CD4-positive, alpha-beta T cell treated with Interleukin-12 subunit alpha and Interleukin-12 subunit beta, for 1 hour (primary cell): ENCODE data around the gene QDPR.
"Not testable (repeated sequence)": the region's sequence is repeated elsewhere in the genome, so short reads cannot be mapped to it uniquely, and the experiment has no call there.

ENCODE experiments used
- DNase-seq: peaks from one replicate; pipeline ENCODE4 v3.0.0-alpha.2; 2020

The QDPR gene

DNA sequence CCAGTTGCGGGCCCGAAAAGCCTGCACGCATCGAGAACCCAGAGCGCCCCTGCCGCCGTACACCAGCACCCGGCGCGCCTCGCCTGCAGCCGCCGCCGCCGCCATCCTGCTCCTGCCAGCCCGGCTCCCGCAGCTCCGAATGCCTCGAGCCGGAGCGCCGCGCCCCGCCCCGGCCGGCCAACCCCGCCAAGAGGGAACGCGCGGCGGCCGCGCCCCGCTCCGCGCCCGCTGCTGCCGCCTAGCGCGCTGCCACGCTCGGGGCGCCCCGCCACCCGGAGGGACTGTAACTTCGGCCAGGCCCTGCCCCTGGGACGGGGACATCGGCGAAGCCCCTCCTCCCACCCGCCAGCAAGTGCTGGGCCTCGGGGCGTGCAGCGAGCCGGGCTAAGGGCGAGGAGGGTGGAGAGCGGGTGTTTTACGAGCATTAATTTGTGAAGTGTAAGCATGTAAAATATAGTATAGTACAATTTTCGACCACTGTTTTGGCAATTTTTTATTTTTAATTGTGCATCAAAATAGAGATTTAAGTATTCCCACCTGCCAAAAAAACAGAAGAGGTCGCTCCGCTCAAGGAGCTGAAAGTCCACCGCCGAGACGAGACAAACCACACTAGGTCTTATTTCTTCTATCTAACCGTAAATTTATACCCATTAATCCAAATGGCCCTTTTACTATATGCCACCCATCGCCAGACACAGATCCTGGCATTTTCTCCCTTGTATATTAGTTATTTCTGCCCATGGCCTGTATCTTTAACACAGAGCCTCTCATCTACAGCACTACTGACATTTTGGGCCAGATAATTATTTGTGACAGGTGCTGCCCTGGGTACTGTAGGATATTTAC, at the start of gene QDPR:
Gene QDPR, minus strand, starts transcription at position 141 of the 846 bp plus-strand sequence. Its CDS starts 36 bp downstream, at position 105.
- peak; percentile 74 for DNase-seq

DNA sequence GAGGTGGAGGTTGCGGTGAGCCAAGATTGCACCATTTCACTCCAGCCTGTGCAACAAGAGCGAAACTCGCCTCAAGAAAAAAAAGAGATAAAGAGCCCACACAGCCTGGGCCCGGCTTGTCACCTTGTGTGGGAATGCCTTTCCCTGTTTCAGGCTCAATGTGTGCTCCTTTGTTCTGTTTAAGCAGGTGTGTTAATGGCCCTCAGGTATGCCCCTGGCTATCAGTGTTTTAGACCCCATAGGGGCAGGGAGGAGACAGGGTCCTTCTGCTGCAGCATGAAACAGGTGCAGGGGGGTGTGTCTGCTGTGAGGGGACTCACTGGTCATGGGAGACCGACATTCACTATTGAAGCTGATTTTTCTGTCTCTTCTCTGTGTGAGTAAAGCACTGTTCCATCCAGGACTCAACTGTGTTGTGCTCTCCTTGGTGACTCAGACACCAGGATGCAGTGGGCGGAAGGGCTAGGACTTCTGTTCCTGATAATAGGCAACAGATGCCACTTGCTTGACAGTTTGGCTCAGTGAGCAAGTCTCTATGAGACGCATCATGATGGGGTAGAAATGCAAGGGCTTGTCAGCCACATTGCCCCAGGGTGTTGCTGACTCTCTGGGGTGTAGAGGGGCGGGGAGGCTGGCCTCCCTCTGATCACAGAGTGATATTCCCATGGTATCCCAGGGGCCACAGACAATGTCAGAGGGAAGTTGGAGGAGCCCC, 49.5 kb upstream of the QDPR start:
- no peak for DNase-seq

DNA sequence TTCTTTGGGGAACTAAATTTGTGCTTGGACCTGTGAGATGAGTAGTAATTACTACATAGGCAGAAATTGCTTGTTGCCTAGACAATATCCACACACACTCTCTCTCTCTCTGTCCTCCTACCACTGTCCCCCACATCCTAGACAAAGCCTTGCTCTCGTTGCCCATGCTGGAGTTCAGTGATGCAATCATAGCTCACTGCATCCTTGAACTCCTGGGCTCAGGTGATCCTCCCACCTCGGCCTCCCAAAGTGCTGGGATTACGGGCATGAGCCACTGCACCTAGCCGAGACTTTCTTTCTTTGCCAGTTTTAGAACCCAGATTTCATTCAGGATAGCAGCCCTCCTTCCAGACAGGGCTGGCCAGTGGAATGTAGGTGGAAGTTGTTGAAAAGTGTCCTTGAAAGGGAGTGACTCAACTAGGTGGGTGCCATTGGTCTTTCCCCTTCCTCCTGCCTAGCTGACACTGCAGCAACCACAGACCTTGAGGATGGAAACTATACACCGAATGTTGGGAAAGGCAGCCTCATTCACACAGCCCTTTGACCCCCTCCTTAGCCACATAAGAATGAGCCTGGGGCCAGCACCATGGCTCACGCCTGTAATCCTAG, 48.3 kb upstream of the QDPR start:
- no peak for DNase-seq

DNA sequence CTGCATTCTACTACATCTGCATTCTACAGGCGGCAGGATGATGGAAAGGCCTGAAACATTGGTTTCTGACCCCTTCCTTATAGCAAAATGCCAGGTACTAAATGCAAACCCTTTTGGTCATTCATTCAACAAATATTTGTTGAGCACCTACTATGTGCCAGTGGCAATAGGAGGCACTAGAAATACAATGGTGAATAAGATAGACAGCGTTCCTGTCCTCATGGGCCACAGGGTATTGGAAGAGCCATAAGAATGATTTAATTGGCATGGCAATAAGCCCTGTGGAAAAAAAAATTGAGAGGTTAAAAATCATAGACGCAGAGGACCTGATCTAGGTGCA, 47.8 kb upstream of the QDPR start:
- no peak for DNase-seq

DNA sequence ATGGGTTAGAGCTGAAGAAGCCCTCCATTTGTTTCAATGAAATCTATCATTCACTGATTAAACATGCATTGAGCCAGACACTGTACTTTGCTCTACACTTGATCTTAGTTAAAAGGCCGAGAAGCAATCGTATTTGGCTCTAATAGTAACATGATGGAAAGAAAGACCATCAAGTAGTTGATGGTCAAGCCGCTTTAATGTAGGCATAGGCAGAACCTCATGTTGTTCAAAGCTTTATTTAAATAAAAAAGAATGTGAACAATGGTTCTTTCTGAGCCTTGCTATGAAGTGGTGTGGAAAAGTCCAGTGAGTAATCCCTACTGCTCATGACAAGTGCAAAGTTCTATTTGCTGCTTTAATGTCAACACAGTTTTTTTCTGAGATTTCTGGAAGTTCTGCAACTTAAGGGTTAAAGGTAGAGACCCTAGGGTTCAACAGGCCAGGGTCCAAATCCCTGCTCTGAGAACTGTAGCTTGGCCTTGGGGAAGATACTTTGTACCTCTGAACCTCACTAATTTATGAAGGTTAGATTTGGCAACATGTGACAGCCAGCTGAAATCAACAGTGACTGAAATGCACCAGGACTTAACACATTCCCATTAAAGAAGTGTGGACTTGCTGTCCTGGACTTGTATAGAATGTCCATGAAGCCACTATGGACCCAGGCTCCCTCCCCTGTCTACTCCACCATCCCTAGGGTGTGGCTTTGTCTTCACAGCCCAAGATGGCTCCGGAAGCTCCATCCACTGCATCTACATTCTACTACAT, 47.2 kb upstream of the QDPR start:
- no peak for DNase-seq

DNA sequence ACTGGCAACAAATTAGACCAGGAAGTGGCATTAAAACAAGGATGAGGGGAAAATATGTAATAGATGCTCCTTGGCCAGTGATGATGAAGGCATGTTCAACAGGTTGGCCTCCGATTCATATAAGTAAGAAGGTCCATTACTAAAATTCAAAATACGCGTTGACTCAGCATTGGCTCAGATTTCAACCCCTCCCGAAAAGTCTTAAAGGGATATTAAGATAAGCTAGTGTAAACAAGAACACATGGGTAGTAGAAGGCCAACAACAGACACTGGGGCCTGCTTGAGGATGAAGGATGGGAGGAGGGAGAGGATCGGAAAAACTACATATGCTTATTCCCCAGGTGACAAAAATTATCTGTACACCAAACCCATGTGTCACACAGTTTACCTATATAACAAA, 46.0 kb upstream of the QDPR start:
- DNase-seq: no peak

DNA sequence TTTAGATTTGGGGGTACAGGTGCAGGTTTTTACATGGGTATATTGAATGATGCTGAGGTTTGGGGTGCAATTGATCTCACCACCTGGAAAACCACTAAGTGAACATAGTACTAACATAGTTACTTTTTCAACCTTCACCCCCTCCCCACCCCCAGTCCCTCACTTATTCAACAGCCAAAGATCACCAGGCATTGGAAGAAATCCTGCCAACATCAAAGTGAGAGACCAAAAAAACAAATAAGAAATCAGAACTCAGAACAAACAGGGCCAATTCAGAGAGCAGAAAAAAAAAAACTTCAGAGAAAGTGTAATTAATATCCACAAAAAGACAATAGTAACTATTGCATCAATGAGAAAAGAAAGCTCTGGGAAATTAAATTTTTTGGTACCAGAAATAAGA, 44.6 kb upstream of the QDPR start:
- DNase-seq: no peak

DNA sequence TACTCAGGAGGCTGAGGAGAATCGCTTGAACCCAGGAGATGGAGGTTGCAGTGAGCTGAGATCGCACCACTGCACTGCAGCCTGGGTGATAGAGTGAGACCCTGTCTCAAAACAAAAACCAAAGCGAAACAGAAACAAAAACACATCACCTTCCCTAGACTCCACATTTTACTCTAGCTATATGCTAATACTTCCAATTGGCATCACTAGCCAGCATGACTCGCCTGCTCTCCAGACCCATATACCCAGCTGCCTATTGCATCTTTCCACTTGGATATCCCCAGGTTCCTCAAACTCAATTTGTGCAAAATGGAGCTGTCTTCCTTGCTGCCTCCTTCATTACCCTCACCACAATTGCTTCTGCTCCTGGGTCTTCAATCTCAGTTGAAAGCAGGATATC, 42.7 kb upstream of the QDPR start:
- DNase-seq: no peak

DNA sequence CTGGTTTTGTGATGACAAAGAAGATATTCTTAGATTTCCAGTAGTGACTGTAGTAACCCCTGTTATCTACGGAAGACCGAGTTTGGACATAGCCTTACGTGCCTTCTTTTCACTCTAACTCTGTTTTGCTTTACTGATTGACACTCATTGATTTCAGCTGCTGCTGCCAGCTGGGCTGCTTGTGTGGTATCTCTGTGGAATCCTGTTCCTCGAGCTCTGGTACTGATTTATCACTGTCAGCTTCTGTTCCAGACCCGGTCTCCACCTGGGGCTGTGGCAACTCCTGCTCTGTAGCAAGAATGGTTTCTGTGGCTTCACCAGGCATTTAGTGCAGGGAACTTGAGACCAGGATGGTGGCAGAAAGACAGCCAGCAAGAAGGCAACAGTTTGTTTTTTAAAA, 40.5 kb upstream of the QDPR start:
- DNase-seq: no peak

DNA sequence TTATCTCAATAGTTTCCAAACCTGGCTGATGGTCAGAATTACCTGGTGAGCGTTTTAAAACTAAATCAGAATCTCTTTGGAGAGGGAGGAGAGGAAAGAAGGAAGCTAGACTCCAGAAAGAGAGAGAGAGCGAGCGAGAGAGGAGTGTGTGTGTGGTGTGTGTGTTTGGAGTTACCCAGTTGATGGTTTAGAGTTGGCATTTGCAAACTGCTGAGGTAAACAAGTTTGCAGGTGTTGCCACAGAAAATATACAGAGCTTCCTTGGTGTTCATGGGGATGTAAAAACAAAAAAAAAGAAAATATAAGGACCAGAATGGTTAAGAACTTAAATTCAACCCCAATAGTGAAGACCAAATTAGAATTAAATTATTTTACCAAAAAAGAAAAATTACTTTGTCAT, 38.7 kb upstream of the QDPR start:
- no peak for DNase-seq

DNA sequence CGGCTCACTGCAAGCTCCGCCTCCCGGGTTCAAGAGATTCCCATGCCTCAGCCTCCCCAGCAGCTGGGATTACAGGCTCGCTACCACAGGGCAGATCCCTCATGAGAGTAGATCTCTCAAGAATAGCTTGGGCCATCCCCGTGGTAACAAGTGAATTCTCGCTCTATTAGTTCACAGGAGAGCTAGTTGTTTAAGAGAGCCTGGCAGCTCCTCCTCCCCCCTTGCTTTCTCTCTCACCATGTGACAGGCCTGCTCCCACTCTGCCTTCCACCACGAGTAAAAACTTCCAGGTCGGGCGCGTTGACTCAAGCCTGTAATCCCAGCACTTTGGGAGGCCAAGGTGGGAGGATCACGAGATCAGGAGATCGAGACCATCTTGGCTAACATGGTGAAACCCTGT, 34.8 kb upstream of the QDPR start:
- DNase-seq: no peak

DNA sequence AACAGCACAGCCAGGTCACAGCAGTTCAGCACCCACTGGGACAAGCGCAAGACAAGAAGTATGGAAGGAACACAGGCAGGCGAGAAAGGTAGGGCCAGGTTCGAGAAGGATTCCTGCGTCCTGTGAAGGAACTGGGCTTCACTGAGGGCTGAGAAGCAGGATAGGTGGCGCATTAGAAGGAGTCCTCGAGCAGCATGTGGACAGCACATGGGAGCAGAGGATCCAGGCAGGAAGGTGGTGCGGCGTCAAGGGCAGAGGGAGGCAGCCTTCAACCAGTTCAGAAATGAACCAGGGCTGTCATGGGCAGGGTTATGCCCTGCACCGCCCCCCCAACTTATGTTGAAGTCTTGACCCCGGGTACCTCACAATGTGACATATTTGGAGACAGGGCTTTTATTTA, 34.3 kb upstream of the QDPR start:
- no peak for DNase-seq

DNA sequence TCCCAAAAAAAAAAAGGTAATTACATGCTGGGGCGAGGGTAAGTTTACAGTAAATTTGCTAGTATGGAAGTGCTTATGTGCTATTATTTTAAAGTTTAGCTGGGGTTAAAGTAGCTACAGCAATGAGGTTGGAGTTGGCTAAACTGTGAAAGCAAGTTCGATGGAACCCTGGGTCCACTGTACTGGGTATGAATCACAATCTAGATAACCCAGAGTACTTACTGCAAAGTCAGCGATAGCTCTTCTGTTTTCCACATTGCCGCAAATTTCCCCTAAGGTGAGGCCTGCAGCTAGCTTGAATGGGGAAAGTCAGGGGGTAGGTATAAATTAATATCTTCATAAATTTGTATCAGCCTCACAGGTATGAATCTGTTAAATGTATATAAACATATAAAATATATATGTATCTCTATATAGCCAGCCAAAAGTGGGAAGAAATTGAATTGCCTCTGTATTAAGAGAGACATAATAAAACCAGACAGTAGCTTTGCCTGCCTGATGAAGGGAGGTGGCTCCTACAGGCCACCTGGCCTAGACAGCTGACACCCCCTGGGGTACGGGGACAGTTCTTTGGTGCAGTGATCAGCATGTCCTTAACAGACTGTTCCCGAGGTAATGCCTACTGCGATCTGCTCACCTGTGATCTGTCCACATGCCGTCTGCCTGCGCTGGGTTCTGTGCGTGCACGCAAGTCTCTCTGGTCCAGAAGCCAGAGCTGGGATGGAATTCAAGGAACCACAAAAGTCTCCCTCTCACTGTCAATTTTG, 33.7 kb upstream of the QDPR start:
- DNase-seq: no peak

DNA sequence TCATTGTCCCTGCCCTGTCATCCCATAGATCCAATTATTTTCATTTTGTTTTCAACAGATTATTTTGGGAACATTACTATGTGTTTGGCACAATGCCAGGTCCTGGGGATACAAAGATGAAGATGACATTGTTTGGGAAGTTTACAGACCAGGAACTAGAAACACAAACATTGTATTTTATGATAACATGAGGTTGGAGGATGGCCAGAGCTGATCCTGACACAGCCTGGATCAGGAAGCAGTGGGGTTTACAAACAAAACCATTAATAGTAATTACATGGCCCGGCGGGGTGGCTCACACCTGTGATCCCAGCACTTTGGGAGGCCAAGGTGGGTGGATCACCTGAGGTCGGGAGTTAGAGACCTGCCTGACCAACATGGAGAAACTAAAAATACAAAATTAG, 32.9 kb upstream of the QDPR start:
- DNase-seq: no peak

DNA sequence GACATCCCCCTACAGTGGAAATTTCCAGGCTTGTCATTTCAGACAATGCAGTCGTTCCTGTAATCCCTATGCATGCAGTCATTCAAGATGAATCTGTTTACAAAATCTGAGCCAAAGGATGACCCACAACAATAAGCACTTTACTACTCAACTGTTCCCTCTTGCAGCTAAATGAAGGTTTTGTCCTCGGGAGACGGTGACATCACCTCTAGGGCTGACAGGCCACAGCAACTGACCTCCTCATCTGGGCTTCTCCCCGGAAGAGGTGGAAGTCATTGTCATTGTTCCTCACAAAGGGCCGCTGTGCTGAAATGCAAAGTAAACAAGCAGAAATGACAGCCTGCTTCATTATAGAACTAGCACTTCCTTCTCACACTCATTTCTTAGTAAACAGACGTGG, 32.3 kb upstream of the QDPR start:
- DNase-seq: no peak

DNA sequence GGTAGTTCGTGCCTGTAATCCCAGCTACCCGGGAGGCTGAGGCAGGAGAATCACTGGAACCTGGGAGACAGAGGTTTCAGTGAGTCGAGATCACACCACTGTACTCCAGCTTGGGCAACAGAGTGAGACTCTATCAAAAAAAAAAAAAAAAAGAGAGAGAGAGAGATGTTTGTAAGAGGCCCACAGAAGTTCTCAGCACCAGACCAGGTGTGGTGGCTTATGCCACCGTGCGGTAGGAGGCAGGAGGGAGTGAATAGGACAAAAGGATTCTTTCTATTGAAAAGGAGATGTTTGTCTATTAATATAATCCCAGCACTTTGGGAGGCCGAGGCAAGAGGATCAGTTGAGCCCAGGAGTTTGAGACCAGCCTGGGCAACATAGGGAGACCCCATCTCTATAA, 25.2 kb upstream of the QDPR start:
- DNase-seq: not testable (repeated sequence)

DNA sequence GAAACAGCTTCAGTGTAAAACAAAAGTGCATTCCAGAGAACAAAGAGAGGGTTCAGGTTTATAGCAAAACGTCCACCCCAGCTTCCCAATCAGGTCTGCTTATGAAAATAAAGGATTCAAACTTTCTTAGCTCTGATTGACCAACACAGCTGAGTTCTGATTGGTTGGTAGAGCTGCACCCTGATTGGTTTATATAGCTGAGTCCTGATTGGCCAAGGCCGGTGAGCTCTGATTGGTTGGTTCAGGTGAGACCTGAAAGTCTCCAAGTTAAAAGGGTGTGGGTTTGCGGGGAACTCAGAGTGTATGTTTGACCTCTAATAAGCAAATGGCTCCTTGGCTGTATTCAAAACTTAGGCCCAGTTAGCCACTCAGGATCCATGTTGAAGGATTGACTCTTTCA, 24.0 kb upstream of the QDPR start:
- no peak for DNase-seq

DNA sequence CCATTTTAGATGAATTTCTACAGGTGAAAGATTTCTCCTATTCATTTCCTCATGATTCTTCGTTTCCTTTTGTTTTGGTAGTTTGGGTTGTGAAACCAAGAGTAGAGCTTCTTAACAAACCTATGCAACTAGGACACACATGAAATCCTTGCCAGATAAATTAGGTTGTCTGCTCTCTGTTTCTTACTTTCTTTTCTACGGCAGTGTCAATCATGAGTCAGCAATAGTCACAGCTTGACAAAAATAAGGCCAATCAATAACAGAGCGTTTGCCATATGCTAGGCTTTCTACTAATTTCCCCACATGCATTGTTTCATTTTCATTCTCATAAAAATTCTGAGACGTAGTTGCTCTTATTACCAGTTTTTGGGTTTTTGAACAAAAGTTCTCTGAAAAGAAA, 23.4 kb upstream of the QDPR start:
- DNase-seq: no peak

DNA sequence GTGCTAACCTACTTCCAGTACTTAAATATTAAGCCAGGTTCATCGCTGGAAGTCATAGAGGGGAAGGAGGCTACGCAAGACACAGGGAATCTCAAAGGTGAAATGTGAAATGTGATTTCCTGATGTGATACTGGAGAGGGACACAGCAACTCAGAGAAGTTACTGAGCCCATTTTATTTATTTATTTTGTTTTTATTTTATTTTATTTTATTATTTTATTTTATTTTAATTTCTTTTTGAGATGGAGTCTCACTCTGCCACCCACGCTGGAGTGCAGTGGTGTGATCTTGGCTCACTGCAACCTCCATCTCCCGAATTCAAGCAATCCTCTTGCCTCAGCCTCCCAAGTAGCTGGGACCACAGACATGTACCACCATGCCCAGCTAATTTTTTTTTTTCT, 22.8 kb upstream of the QDPR start:
- DNase-seq: no peak

DNA sequence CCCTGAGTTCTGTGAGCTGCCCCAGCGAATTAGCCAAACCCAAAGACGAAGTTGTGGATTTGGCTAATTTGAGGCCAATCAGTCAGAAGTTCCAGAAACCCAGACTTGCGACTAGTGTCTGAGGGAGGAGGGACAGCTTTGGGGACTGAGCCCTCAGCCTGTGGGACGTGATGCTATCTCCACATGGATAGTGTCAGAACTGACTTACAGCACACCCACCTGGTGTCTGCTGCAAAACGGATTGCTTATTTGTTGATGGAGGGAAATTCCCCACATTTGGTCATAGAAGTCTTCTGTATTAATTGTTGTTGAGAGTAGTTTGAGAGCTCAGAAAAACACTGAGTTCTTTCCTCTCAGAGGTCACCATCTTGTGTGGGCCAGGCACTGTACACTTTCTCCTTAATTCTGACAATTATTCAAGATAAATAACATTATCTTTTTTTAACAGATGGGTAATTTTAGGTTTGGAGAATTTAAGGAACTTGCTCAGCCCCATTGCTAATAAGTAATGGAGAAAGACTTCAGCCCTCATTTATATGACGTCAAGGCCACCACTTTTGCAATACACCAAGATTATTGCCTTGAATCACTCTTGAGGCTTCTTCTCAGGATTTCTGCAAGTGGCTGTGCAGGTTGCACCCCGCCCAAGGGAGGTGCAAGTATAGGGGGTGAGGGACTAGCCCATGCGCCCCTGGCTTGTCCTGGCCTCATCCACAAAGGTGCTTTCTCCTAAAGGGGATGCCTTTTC, 19.8 kb upstream of the QDPR start:
- DNase-seq: no peak

DNA sequence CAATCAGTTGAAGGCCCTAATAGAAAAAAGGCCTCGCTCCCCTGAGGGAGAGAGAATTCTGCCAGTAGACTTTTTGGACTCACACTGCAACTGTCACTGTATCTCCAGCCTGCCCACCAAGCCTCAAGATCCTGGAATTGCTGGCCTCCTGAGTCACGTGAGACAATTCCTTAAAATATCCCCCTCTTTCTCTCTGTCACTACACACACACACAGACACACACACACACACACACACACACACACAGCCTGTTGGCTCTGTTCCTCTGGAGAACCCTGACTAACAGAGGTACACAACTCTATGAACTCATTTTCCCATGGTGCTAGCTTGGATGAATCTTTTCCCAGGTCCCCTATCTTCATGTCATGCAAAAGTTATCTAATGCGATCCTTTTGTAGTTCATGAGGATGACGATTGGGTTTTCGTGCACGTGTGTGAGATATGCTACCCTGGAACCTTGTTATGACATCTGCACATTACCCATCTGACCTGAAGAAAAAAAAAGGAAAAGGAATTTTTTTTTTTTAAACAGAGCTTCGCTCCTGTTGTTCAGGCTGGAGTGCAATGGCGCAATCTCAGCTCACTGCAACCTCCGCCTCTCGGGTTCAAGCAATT, 16.8 kb upstream of the QDPR start:
- DNase-seq: no peak
